GM23338 (cell line): ENCODE results near the gene ALS2. TPM values are rescaled to one million over a fixed set of nuclear protein-coding genes. Genes with fewer than 3 reads are reported as not detected.
A peak's percentile ranks its signal among the peaks of the same experiment; 100 is the strongest.

Experiments used
- ATAC-seq: fragments of 200-7000 bp; cut with Tn5 transposase; 3 replicates; pipeline ENCODE4 v1.9.1; 2020
- DNase-seq: peaks from one replicate; pipeline ENCODE4 v3.0.0-alpha.2; 2015; ENCODE audit warnings: low spot score
- H2AFZ ChIP-seq: fragments of 200-600 bp; sonication (generic); 2 replicates; pipeline ENCODE4 v1.8.0; 2016; ENCODE audit warnings: antibody characterized with exemption, mild to moderate bottlenecking, moderate library complexity
- H3F3A ChIP-seq: fragments of 200-600 bp; sonication (generic); replicated peaks from 2 replicates; pipeline ENCODE4 v1.8.0; 2017; ENCODE audit warnings: antibody characterized with exemption, mixed run types, low read depth
- H3K27ac ChIP-seq: fragments of 200-600 bp; sonication (generic); 2 replicates; pipeline ENCODE4 v1.6.1; 2016; ENCODE audit warnings: low read depth
- H3K27me3 ChIP-seq: fragments of 200-600 bp; sonication (generic); 2 replicates; pipeline ENCODE4 v1.8.0; 2016; ENCODE audit warnings: mild to moderate bottlenecking, mixed run types, moderate library complexity; ENCODE audit not compliant: insufficient read depth
- H3K36me3 ChIP-seq: fragments of 200-600 bp; sonication (generic); 2 replicates; pipeline ENCODE4 v1.8.0; 2016; ENCODE audit warnings: mild to moderate bottlenecking; ENCODE audit not compliant: insufficient read depth
- H3K4me1 ChIP-seq: fragments of 200-600 bp; sonication (generic); 2 replicates; pipeline ENCODE4 v1.8.0; 2016; ENCODE audit warnings: mild to moderate bottlenecking, moderate library complexity; ENCODE audit not compliant: insufficient read depth
- H3K4me2 ChIP-seq: fragments of 200-600 bp; sonication (generic); 2 replicates; pipeline ENCODE4 v1.7.1; 2017; ENCODE audit warnings: mixed run types
- H3K4me3 ChIP-seq: fragments of 200-600 bp; sonication (generic); 2 replicates; pipeline ENCODE4 v1.6.1; 2016; ENCODE audit warnings: mixed run types
- H3K79me2 ChIP-seq: fragments of 200-600 bp; sonication (generic); replicated peaks from 2 replicates; pipeline ENCODE4 v1.8.0; 2017; ENCODE audit warnings: mild to moderate bottlenecking; ENCODE audit not compliant: insufficient read depth
- H3K9me2 ChIP-seq: fragments of 200-600 bp; sonication (generic); 2 replicates; pipeline ENCODE4 v1.8.0; 2017; ENCODE audit not compliant: insufficient read depth
- H4K20me1 ChIP-seq: fragments of 200-600 bp; sonication (generic); replicated peaks from 2 replicates; pipeline ENCODE4 v1.8.0; 2017; ENCODE audit warnings: mild to moderate bottlenecking; ENCODE audit not compliant: insufficient read depth
- H3K27ac Mint-ChIP-seq: 2 replicates; pipeline ENCODE4 v1.8.0; 2020; ENCODE audit warnings: inconsistent platforms, mild to moderate bottlenecking, moderate library complexity, mixed read lengths
- H3K27me3 Mint-ChIP-seq: 3 replicates; pipeline ENCODE4 v1.8.0; 2022; ENCODE audit warnings: low read depth, mild to moderate bottlenecking, moderate library complexity, mixed read lengths, inconsistent platforms; ENCODE audit not compliant: insufficient read depth, poor library complexity
- H3K36me3 Mint-ChIP-seq: 3 replicates; pipeline ENCODE4 v1.8.0; 2021; ENCODE audit warnings: low read depth, mild to moderate bottlenecking, inconsistent platforms, moderate library complexity, mixed read lengths
- H3K4me1 Mint-ChIP-seq: 3 replicates; pipeline ENCODE4 v1.8.0; 2020; ENCODE audit warnings: mild to moderate bottlenecking, inconsistent platforms, mixed read lengths
- H3K4me3 Mint-ChIP-seq: 3 replicates; pipeline ENCODE4 v1.8.0; 2021; ENCODE audit warnings: moderate library complexity, mild to moderate bottlenecking, inconsistent platforms, mixed read lengths
- H3K9me3 Mint-ChIP-seq: 3 replicates; pipeline ENCODE4 v1.8.0; 2020; ENCODE audit warnings: moderate library complexity, mild to moderate bottlenecking, inconsistent platforms, mixed read lengths
- CTCF ChIP-seq, 2 experiments: fragments of 200-600 bp in 1 of 2; sonication (generic) in 1 of 2; conservative IDR thresholded peaks; 2 replicates each; pipeline versions ENCODE4 v1.5.1 to v1.6.1; 2016 to 2017; ENCODE audit warnings: antibody characterized with exemption in 2 of 2, low read depth in 2 of 2, mild to moderate bottlenecking in 2 of 2, moderate library complexity in 1 of 2
- ETS1 ChIP-seq: IDR thresholded peaks from 2 replicates; pipeline ENCODE4 v1.6.1; 2016; ENCODE audit warnings: antibody characterized with exemption
- EZH2 ChIP-seq: fragments of 200-600 bp; sonication (generic); IDR thresholded peaks from one replicate; pipeline ENCODE4 v1.8.0; 2017; ENCODE audit warnings: antibody characterized with exemption, mild to moderate bottlenecking, low read depth; ENCODE audit not compliant: unreplicated experiment
- EZH2phosphoT487 ChIP-seq: fragments of 200-600 bp; sonication (generic); IDR thresholded peaks from one replicate; pipeline ENCODE4 v1.8.1; 2018; ENCODE audit warnings: antibody characterized with exemption; ENCODE audit not compliant: unreplicated experiment
- JUNB ChIP-seq: IDR thresholded peaks from one replicate; pipeline ENCODE4 v1.6.1; 2016; ENCODE audit warnings: antibody characterized with exemption; ENCODE audit not compliant: unreplicated experiment
- NANOG ChIP-seq: IDR thresholded peaks from 2 replicates; pipeline ENCODE4 v1.6.1; 2016; ENCODE audit warnings: antibody characterized with exemption, borderline replicate concordance
- REST ChIP-seq: IDR thresholded peaks from one replicate; pipeline ENCODE4 v1.6.1; 2018; ENCODE audit warnings: antibody characterized with exemption; ENCODE audit not compliant: unreplicated experiment
- STAT1 ChIP-seq: IDR thresholded peaks from one replicate; pipeline ENCODE4 v1.6.1; 2016; ENCODE audit warnings: antibody characterized with exemption; ENCODE audit not compliant: unreplicated experiment
- ZNF331 ChIP-seq: fragments of 250-450 bp; sonication (Bioruptor Pico); IDR thresholded peaks from 2 replicates; pipeline ENCODE4 v1.5.0; 2020; ENCODE audit warnings: low read depth, mild to moderate bottlenecking, moderate library complexity
- polyA plus RNA-seq: library from polyadenylated mRNA; unstranded; fragments of >200 nt; fragmentation: Nextera tagmentation; extraction: Ambion mirVana; gene quantifications from 2 replicates; pipeline ENCODE4 v1.2.1, GENCODE V29; 2016
- total RNA-seq: library from RNA; depleted of rRNA; stranded (reverse); fragments of >200 nt; shearing (Covaris generic); gene quantifications from 2 replicates; pipeline ENCODE4 v1.2.3, GENCODE V29; 2014

Gene ALS2
- total and polyA plus RNA-seq, 2 experiments from 2014 or later: 9.6 to 43.3 TPM

- Histone ChIP-seq H4K20me1 (no peaks in the 10 kb centered on the region), H3F3A (no peaks in the 10 kb centered on the region), H3K27ac (no peak overlapping the region), H3K4me3 (no peak overlapping the region), H2AFZ (peak overlapping the region; percentile 92), H3K36me3 (no peaks in the 10 kb centered on the region), H3K79me2 (no peaks in the 10 kb centered on the region), H3K4me2 (no peak overlapping the region), H3K9me2 (no peaks in the 10 kb centered on the region), H3K4me1 (no peaks in the 10 kb centered on the region), H3K27me3 (no peaks in the 10 kb centered on the region)
- Mint-ChIP-seq H3K27me3 (peaks cover 5% of the 10 kb centered on the region), H3K9me3 (no peaks in the 10 kb centered on the region), H3K4me1 (peaks cover 10% of the 10 kb centered on the region; the same call in 2 of the 3 replicates), H3K4me3 (no peak overlapping the region), H3K27ac (no peak overlapping the region), H3K36me3 (no peaks in the 10 kb centered on the region)
- peak; percentile 74 for ATAC-seq
- peak; percentile 28 for DNase-seq
- TF ChIP-seq ZNF331 (CRISPR knock-in tag): no peak
- no peak for TF ChIP-seq STAT1
- no peak for TF ChIP-seq REST
- TF ChIP-seq ETS1: no peak
- no peak for TF ChIP-seq EZH2
- TF ChIP-seq CTCF (conservative IDR thresholded peaks at IDR 0.05; ENCODE audit: low read depth in 2 of 2): 0 out of 4 replicates have a peak, but pooled peaks of 1 of the 2 experiments have one; percentile 5
Observed at GRCh38 chr2:201661366-201661765, 119.4 kb downstream of the ALS2 start.

- H3K4me1 Mint-ChIP-seq: peaks cover 10% of the 10 kb centered on the region; the same call in 2 of the 3 replicates
- TF ChIP-seq JUNB: no peak
- no peak for TF ChIP-seq EZH2phosphoT487
- TF ChIP-seq STAT1: no peak
- no peak for TF ChIP-seq CTCF (conservative IDR thresholded peaks at IDR 0.05; ENCODE audit: low read depth in 2 of 2)
- no peak for TF ChIP-seq NANOG
- H3K27me3 ChIP-seq: no peaks in the 10 kb centered on the region
- H3F3A ChIP-seq: no peaks in the 10 kb centered on the region
- no peaks in the 10 kb centered on the region for H3K36me3 Mint-ChIP-seq
- H3K36me3 ChIP-seq: no peaks in the 10 kb centered on the region
- DNase-seq: peak; percentile 7
- H3K4me2 ChIP-seq: no peak overlapping the region
- H3K27ac Mint-ChIP-seq: no peak overlapping the region
- no peaks in the 10 kb centered on the region for H3K9me2 ChIP-seq
- ATAC-seq: peak; percentile 41
- H3K27me3 Mint-ChIP-seq: peaks cover 5% of the 10 kb centered on the region
- H3K4me3 ChIP-seq: no peak overlapping the region
- H3K9me3 Mint-ChIP-seq: no peaks in the 10 kb centered on the region
- no peaks in the 10 kb centered on the region for H3K79me2 ChIP-seq
- no peaks in the 10 kb centered on the region for H3K4me1 ChIP-seq
- H3K27ac ChIP-seq: no peak overlapping the region
- peak overlapping the region; percentile 94 for H2AFZ ChIP-seq
- H3K4me3 Mint-ChIP-seq: no peak overlapping the region
- no peaks in the 10 kb centered on the region for H4K20me1 ChIP-seq
Observed at GRCh38 chr2:201660293-201660895, 120.3 kb downstream of the ALS2 start.
